Measurements from ENCODE around the gene RARA.

The RARA gene

GRCh38 chr17:40325156-40326013 is 16.4 kb downstream of the RARA start (continued):
- TF ChIP-seq GLIS2 (tag by site-specific recombination; IDR thresholded peaks at IDR 0.05) (no peak), SP3 (tag by site-specific recombination; IDR thresholded peaks at IDR 0.05) (peak; percentile 51), PBX3 (CRISPR knock-in tag; IDR thresholded peaks at IDR 0.05) (no peak), ZNF76 (tag by site-specific recombination; IDR thresholded peaks at IDR 0.05; ENCODE audit: borderline replicate concordance, low read depth) (no peak), ZNF148 (tag by site-specific recombination; IDR thresholded peaks at IDR 0.05; ENCODE audit: borderline replicate concordance) (no peak), ZNF792 (tag by site-specific recombination; IDR thresholded peaks at IDR 0.05) (no peak), ZNF624 (tag by site-specific recombination; IDR thresholded peaks at IDR 0.05) (no peak), CTCF (tag by site-specific recombination; IDR thresholded peaks at IDR 0.05) (no peak), ZNF514 (tag by site-specific recombination; IDR thresholded peaks at IDR 0.05) (peak; percentile 91; the same call in 1 of the 2 replicates), ZNF488 (tag by site-specific recombination; IDR thresholded peaks at IDR 0.05) (no peak), ZSCAN4 (tag by site-specific recombination; IDR thresholded peaks at IDR 0.05) (no peak), ZNF518A (tag by site-specific recombination; conservative IDR thresholded peaks at IDR 0.05; ENCODE audit: low read depth) (peak; percentile 98), ZNF18 (tag by site-specific recombination; IDR thresholded peaks at IDR 0.05) (no peak), ZNF560 (tag by site-specific recombination; IDR thresholded peaks at IDR 0.05; ENCODE audit: borderline replicate concordance) (peak; percentile 95; the same call in 1 of the 2 replicates), ZFP41 (tag by site-specific recombination; IDR thresholded peaks at IDR 0.05; ENCODE audit: borderline replicate concordance) (no peak), ZNF2 (tag by site-specific recombination; IDR thresholded peaks at IDR 0.05) (no peak), KLF10 (tag by site-specific recombination; IDR thresholded peaks at IDR 0.05) (no peak), ZNF664 (tag by site-specific recombination; IDR thresholded peaks at IDR 0.05) (peak; percentile 94), ZNF621 (tag by site-specific recombination; IDR thresholded peaks at IDR 0.05) (no peak)
